ENCODE measurements around the gene NIPAL4.

NIPAL4 gene

DNA sequence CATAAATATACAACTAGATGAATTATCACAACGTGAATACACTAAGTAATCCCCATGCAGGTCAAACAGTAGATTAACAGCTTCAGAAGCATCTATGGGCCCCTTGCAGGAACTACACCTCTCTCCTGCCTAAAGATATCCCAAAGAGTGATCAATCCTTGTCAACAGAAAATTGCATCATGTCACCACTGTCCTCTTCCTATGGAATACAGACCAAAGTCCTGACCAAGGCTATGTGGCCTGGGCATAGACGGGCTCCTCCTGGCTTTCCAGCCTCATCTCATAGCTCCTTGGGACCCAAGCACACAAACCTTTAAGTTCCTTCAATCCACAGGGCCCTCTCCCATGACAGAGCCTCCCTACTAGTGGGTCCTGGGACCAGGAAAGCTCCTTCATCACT lies 25.3 kb downstream of the NIPAL4 start:
- DNase-seq (ENCODE audit: low read depth in 3 of 3): no peak

- DNase-seq (ENCODE audit: low read depth in 3 of 3): no peak
Measured at GRCh38 chr5:157485811-157486210, 25.8 kb downstream of the NIPAL4 start.

DNA sequence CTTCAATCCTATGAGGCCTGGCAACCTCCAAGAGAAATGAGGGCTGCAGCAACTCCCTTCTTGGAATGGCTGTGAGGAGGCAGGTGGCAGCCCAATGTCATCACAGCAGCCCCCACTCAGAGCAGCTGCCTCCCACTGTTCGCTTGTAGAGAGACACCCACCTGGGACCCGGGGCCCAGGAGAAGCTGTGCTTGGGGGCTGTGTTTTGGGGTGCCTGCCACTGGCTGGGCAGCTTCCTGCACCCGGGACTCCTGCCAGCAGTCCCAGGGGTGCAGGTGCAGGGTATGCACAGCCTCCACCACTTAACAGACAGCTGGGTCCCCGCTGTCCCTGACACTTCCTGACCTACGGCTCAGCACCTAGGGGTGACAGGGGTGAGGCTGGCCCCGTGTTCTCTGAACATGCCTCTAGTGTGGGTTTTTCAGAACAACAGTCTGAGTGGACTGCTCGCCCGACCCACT lies 26.2 kb downstream of the NIPAL4 start:
- DNase-seq (ENCODE audit: low read depth in 3 of 3): no peak

GRCh38 chr5:157486861-157487260 lies 26.8 kb downstream of the NIPAL4 start:
- no peak for DNase-seq (ENCODE audit: low read depth in 3 of 3)

DNA sequence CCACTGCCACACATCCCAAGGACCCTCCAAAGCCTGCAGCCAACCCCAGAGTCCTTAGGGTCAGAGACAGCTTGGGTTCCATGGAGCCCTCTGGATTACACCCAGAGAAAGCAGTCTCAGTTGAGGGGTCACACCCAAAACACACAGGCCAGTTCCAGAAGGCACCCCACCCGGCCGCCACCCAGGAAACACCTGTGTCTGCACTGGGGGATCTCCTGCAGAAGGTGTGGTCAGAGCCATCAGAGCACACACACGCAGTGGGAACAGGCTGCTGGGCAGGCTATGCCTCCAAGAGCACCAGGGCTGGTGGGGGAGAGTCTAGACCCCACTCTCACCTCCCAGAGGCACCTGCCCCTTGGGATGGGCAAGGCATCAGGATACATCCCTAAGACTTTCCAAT lies 27.3 kb downstream of the NIPAL4 start:
- DNase-seq (ENCODE audit: low read depth in 3 of 3): no peak

DNA sequence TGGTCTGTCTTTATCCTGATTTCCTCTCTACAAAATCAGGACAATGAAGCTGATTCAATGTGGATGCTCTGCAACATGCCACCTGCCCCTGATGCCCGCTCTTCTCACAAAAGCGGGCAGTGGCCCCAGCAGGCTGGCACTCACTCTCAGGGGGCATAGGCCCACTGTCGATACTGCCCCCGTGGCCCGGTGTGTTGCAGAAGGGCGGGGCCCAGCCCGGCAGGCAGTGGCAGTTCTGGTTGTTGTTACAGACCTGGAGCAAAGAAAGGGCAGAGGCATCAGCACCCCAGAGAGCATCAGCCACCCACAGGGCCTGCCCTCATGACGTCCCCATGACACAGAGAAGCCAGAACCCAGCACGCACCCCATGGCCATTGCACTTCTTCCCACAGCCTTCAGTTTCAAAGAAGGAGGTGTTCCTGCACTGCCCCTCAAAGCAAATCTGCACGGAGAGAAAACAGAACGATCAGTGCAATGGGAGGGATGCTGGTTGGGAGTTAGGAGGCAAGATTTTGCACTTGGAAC lies 31.5 kb downstream of the NIPAL4 start:
- no peak for DNase-seq (ENCODE audit: low read depth in 3 of 3)

GRCh38 chr5:157492886-157493285 lies 32.9 kb downstream of the NIPAL4 start:
- DNase-seq (ENCODE audit: low read depth in 3 of 3): no peak

DNA sequence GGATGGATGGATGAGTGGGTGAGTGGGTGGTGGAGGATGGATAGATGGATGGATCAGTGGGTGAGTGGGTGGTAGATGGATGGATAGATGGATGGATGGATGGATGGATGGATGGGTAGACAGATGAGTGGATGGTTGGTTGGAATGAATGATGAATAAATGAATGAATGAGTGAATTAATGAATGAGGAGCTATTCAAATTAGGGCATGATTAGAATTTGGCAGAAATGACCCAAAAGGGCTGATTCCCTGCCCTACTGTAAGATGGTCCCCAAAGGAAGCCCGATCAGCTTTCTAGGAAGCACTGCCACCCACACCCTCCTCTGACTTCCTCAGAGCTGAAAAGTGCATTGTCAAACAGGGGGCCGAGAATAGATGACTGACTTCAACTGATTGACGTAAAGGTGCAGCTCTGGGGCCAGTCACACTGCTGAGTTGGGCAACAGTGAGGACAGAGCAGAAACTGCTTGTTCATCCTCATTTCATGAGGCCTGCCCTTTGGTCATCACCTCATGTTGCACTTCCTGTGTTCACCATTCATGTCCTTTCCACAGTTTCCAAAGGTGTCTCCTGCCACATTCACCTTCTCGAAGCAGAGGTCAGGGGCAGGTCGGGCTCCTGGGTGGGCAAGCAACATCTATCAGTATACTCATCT lies 34.3 kb downstream of the NIPAL4 start:
- DNase-seq (ENCODE audit: low read depth in 3 of 3): no peak

DNA sequence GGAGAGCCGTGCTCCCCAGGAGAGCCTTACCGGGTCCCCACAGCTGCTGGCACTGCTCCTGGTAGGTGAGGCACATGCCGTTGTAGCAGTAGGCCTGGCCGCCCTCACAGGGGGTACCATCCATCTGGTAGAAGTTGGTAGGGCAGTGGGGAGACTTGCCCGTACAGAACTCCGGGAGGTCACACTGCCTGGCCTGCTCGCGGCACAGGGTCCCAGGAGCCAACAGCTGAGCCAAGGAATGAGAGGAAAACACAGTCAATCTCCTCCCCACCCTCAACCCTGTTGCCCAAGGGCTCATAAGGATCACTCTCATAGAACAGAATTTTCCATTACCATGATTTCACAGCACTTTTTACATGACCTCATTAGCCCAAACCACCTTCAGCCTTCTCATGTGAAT lies 36.9 kb downstream of the NIPAL4 start:
- no peak for DNase-seq (ENCODE audit: low read depth in 3 of 3)

DNA sequence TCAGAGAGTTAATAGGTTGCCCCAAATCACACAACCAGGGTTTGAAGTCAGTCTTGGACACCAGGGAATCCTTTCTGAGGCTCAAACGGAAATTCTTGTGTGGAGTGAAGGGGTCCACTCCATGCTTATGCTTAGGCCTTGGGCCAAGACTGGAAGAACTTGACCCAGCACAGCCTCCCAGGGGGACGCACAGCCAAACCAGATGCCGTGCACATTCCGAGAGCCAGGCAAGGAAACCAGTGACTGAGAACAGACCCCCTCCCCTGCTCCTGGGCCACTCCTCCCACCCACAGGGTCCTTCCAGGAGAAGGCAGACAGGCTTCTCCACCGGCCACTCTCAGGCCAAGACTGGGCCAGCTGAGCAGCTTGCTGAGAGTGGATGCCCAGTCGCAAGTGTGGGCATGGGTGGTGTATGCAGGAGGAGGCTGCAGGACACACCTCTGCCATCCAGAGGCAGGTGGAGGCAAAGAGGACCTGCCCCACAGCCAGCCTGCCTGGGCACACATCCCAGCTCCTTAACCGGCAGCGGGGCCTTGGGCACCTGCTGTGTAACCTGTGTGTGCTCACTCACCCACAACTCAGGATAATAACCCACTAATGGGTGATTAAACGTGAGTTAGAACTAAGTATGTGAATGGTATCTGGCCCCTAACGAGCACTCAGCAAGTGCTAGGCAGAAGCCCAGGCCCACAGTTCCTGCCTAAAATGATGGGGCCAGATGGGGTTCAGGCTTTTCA lies 38.0 kb downstream of the NIPAL4 start:
- no peak for DNase-seq (ENCODE audit: low read depth in 3 of 3)

DNA sequence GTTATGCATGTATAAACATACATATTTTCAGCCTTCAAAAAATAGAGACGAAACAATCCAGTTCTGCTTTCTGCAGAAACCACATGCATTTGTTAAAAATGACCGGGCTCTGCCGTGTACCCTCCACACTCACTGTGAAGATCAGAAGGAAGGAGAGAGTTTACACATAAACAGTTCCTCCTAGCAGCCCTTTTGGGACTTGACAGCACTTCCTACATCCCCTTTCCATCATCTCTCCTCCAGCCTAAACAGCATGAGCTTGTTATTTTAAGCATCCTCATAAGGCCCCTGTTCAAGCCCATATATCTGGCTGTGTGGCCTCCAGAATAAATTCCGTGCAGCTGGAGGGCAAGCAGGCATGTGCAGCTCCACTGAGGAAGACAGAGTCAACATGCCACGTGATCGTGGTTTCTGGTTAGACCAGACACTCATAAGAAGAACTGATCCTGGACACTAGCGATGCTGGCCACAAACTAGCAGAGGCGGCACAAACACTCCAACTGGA lies 42.2 kb downstream of the NIPAL4 start:
- DNase-seq (ENCODE audit: low read depth in 3 of 3): no peak

DNA sequence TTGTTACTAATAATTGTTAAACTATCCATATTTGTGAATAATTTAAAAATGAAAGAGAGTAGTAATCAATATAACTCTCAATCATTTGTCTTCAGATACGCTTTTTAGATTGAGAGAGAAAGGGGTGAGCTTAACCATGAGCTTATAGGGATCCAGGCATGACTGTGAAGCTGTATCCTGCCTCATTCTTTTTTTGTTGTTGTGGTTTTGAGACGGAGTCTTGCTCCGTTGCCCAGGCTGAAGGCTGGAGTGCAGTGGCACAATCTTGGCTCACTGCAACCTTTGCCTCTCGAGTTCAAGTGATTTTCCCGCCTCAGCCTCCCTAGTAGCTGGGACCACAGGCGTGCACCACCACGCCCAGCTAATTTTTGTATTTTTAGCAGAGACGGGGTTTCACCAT lies 44.0 kb downstream of the NIPAL4 start:
- DNase-seq (ENCODE audit: low read depth in 3 of 3): no peak

- no peak for DNase-seq (ENCODE audit: low read depth in 3 of 3)
Measured at GRCh38 chr5:157505496-157505895, 45.5 kb downstream of the NIPAL4 start.

- DNase-seq (ENCODE audit: low read depth in 3 of 3): no peak
Measured at GRCh38 chr5:157506066-157506590, 46.1 kb downstream of the NIPAL4 start.

GRCh38 chr5:157506981-157507780 lies 47.2 kb downstream of the NIPAL4 start:
- no peak for DNase-seq (ENCODE audit: low read depth in 3 of 3)

DNA sequence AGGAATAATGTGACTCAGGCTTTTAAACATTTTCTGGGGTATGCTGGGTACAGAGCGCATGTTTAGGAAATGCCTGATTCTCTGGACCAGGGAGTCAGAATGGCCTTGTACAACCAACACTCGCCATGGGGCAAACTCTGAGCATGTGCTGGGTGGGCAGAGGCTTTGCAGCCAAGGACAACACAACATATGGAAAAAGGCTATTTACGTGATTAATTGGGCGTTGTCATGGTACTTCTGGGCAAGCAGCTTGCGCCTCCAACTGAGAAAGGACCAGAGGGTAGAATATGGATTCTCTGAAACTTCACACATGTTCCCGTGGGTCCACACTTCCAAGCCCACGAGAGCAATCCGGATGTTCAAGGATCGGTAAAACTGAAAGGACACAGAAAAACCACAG lies 49.1 kb downstream of the NIPAL4 start:
- DNase-seq (ENCODE audit: low read depth in 3 of 3): no peak

GRCh38 chr5:157509587-157509986 lies 49.6 kb downstream of the NIPAL4 start:
- DNase-seq (ENCODE audit: low read depth in 3 of 3): no peak

GRCh38 chr5:157510682-157511081 lies 50.7 kb downstream of the NIPAL4 start:
- DNase-seq (ENCODE audit: low read depth in 3 of 3): no peak

DNA sequence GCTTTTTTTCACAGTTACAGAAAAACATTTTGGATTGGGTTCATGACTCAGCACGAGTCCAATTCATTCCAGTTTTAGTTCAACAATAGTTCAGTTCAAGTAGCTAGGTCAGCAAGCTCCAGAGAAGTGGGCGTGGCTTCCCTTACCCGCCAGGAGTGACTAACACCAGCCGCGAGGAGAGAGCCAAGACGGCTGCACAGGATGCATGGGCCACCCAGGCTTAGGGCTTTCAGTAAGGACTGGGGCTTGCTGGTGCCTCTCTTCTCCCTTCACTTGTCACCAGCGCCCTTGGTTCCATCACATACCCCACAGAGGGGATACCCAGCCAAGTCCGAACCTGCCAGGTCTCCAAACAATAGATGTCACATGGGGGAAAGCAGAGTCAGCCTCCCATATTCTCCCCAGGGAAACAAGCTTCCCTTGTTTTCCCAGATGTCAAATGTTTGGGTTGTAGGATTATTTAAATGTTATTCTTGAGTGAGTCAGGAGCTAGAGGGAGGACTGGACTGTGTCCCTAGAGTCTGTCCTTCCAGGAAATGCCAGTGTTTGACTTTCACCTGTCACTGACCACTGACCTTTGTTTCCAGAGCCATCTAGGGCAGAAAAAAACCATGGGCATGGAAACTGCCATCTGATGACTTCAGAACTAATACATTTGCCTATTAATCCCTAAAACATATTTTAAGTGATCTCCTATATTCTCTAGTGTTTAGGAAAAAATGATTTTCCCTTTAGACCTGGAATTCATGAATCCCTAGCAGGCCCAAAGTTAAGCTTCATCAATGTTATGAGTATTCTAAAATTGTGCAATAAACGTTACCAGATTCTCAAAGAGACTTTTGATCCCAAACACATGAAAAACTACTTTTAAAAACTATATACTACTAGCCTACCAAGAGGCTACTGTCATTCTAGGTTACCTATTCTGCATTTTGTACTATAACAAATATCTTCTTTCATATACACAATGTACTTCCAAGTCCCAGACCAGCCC lies 51.9 kb downstream of the NIPAL4 start:
- peak; percentile 21 to 43 (median 32) for DNase-seq (ENCODE audit: low read depth in 3 of 3)

DNA sequence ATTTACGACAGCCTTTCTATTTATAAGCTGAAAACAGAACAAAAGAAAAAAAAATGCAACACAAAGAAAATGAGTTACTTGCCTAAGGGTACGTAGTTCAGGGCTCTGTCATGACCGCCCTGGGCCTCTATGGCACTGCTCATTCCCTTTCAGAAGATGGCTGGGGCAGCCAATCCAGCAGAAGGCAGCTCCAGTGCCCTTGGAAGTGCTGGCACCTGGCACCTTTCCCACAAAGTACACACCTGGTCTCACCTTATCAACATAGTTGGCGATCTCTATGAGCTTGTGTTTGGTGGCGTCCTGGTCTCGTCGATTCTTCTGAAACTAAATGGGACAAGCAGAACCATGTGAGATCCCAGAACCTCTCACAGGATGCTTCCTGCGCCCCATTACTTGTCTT lies 53.2 kb downstream of the NIPAL4 start:
- DNase-seq (ENCODE audit: low read depth in 3 of 3): no peak

DNA sequence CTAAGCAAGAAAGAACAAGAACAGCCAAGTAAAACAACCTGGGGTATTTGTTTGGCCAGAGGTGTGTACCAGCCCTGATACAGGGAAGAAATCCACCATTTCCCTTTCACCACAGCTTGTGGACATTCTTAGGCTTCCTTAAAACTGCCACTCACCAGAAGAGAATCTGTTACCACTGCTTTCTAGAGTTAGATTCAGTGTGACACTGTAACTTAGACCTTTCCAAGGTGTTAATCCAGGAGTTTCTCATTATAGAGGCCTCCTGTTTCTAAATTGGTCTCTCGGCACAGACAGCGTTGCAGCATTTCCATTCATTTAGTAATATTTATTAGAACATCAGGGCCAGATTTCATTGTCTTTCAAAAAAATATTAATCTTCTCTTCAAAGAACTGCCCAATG lies 55.0 kb downstream of the NIPAL4 start:
- no peak for DNase-seq (ENCODE audit: low read depth in 3 of 3)

Measured in stimulated activated CD4-positive, alpha-beta T cell treated with anti-CD3 and anti-CD28 coated beads, TNF-alpha, amount 100 ng/mL, for 48 hours (primary cell).